HG03571 (cell line): ENCODE measurements around the gene SPRED2.
A peak's percentile ranks its signal among the peaks of the same experiment; 100 is the strongest.
"Not testable (repeated sequence)": the region's sequence is repeated elsewhere in the genome, so short reads cannot be mapped to it uniquely, and the experiment has no call there.

Experiments
- ATAC-seq: cut with Tn5 transposase; IDR thresholded peaks from one replicate; pipeline ENCODE4 v1.9.1; 2021; ENCODE audit not compliant: unreplicated experiment

SPRED2 gene

GRCh38 chr2:65345631-65346030, 86.8 kb downstream of the SPRED2 start:
- ATAC-seq, result no peak

DNA sequence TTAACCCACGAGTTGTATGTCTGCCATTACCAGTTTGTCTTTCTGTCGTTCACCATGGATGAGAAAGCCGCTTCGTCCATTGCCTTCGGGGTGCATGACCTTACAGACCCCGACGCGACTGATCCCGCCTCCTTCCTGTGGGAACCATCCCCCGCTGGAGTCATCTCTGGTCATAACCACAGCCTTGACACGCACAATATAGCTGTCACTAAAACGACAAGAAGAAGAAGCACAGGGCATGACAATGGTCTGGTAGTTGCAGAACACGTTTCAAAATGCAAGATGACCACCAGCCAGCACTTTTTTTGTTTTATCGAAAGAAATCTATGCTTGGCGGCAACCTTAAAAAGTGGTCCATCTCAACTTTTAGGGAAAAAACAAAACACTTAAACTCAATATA, 87.7 kb downstream of the SPRED2 start:
- no peak for ATAC-seq

DNA sequence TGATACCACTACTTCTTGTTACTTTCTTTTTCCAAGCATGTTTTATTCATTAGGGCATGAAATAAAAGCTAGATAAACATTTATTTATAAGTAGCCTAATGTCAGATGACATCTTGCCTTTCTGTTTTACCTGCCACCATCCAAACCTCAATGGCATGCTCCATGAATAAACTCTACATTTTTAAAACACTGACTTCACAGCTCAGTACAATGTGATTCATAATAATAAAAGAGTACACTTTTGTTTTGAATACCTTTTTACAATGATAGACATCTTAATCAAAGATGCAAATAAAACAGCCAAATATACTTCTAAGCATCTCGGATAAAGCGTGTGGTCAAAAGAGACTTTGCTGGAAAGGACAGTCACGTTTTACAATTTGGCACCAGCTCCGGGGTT, 88.2 kb downstream of the SPRED2 start:
- ATAC-seq, result no peak

- ATAC-seq, result no peak
Observed at GRCh38 chr2:65343386-65343785, 89.0 kb downstream of the SPRED2 start.

DNA sequence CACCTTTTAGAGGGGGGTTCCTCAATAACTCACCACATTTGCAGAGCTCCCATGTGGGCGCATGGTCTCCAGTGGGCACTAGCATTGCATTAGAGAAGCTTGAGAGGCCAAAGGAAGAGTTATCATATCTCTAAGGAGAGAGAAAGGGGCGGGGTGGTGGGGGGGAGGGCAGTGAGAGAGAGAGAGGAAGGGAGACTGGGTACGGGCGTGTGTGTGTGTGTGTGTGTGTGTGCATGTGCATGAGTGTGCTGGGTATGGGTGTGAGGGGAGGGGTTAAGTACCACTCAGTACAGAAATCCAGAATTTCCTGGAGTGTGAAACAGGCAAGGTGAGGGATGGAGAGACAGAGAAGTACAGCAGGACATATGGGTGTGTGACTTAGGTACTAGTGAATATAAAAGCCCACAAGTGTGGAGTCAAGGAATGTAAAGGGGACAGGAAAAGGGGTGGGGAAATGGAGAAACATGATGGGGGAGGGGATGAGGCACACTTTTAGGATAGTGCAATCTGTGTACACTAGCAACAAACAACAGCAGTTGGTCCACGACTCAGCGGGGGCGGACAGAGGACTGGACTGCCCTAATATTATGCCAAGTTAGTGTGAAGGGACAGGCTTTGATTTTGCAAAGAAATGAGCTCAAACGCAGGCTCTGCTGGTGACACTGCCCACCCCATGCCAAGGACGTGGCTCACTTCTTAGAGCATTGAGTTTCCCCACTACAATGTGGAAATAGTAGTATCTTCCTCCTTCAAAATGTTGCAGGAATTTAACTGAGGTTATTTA, 91.3 kb downstream of the SPRED2 start:
- no peak for ATAC-seq

- no peak for ATAC-seq
Observed at GRCh38 chr2:65339648-65340047, 92.8 kb downstream of the SPRED2 start.

DNA sequence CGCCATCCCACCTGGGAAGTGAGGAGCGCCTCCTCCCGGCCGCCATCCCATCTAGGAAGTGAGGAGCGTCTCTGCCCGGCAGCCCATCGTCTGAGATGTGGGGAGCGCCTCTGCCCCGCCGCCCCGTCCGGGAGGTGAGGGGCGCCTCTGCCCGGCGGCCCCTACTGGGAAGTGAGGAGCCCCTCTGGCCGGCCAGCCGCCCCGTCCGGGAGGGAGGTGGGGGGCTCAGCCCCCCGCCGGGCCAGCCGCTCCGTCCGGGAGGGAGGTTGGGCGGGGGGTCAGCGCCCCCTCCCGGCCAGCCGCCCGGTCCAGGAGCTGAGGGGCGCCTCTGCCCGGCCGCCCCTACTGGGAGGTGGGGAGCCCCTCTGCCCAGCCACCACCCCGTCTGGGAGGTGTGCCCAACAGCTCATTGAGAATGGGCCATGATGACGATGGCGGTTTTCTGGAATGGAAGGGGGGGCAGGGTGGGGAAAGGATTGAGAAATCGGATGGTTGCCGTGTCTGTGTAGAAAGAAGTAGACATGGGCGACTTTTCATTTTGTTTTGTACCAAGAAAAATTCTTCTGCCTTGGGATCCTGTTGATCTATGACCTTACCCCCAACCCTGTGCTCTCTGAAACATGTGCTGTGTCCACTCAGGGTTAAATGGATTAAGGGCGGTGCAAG, 93.4 kb downstream of the SPRED2 start:
- ATAC-seq, result not testable (repeated sequence)

GRCh38 chr2:65337915-65338314, 94.5 kb downstream of the SPRED2 start:
- not testable (repeated sequence) for ATAC-seq

- ATAC-seq, result no peak
Observed at GRCh38 chr2:65334714-65335113, 97.7 kb downstream of the SPRED2 start.

DNA sequence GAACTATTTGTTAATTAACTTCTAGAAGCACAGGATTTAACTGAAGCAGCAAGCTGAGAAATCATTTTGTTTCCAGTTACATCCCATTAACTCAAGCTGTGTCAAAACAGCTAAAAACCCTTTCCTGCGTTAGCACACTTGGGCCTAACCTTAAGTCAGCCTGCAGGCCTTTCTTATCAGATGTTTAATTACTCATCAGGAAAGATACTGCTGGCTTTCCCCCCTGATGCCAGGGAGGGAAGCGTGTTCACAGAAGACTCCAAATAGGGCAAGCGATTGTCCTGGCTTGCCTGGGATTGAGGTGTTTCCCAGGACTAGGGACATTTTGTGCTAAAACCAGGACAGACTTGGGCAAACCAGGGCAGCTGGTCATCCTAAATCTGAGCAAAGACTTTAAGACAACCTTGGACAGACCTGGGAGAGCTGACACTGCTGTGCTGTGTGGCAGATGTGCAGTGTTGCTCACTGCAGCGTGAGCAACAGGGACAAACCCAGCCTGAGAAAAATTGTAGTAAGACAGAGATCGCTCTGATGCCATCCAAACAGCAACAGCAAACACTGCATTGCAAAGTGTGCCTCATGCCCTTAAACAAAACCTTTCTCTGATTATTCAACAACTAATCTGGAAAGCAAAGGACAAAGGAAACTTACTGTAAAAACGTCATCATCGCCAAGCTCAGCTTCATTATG, 100.9 kb downstream of the SPRED2 start:
- ATAC-seq, result no peak

DNA sequence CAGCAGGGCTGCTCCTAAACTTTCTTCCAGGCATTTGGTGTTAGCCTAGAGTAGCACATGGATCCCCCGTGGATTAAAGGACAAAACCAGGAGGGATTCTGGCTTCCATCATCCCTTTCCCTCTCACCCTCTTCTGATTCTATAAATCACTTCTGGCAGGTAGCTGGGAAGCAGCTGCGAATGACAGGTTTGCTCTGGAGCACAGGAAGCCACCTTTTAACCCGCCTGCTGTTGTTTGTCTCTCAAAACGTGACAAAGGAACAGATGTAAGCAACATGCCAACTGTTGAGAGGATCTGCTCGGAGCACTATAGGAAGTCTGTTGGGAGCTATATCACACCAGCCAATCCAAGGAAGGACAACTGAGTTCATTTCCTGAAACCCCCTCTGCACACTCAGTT, 102.9 kb downstream of the SPRED2 start:
- no peak for ATAC-seq

DNA sequence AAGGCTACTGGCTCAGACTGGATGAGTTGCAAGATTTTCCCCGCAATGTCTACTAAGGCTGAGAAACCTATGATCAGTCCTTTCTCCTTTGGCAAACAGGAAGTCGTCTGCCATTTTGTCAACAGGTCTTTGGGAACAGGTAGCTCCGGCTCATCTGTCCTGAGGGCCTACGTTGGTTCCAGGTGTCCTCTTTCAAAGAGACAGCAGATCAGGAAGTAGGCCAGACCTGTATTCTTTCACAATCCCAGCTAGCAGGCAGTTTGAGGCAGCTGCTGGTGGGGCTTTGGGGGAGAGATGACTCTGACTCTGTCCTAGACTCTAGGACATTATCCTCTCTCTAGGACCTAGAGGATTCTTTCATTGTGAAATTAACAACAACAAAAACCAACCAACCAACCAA, 106.1 kb downstream of the SPRED2 start:
- no peak for ATAC-seq

DNA sequence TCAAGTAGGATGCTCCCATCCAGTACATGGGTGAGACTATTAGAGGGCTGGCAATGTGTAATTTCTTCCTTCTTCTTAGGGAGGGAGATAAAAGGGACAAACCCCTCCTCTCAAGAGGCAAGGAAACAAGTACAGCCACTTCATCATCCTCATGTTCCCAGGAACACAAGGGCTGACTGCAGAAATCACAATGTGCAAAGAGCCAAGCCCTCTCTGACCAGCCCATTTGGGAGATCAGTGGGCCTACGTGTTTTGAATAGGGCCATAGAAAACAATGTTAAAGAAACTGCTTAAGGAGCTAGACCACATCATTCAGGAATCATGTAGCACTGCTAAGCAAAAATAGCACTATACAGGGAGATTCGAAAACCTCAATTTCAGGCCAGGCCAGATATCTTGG, 107.3 kb downstream of the SPRED2 start:
- no peak for ATAC-seq

DNA sequence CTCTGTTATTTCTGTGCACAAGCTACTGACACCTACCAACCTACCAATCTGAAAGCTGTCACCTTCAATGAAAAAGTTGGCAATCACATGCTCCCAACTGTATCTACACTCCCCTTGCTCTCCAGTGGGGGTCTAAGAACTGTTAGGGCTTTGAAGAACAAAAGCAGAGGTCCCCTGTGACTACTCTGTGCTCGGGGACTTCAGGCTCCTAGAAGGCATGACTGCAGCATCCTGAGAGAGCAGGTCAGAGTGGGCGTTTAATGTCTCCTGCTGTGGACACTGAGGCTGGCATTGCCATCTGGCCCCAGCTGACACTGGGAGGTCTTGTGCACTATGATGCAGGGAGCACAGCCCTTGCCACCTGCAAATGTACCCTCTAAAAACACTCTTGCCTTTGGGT, 111.5 kb downstream of the SPRED2 start:
- no peak for ATAC-seq

- peak; percentile 72 for ATAC-seq
Observed at GRCh38 chr2:65320042-65320725, 112.2 kb downstream of the SPRED2 start.

GRCh38 chr2:65319674-65320041, 112.7 kb downstream of the SPRED2 start:
- ATAC-seq, result no peak

GRCh38 chr2:65319072-65319673, 113.2 kb downstream of the SPRED2 start:
- no peak for ATAC-seq

GRCh38 chr2:65317841-65318240, 114.6 kb downstream of the SPRED2 start:
- no peak for ATAC-seq

GRCh38 chr2:65317351-65317750, 115.0 kb downstream of the SPRED2 start:
- ATAC-seq, result not testable (repeated sequence)

DNA sequence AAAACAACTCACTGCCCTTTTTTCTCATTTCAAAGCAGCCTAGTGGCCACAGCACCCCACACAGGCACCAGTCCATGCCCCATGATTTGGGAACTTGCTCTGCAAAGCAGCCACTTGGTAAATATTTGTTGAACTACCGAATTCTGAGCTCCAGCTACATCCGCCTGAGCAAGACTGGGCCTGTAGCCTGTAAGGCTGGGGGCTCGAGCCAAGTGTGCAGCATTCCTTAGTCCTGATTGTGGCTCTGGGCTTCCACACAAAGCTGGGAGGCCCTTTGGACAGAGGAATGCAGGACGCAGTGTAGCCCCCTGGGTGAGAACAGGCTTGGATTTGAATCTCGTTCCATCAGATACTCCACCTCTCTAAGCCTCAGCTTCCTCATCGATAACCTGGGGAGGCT, 116.3 kb downstream of the SPRED2 start:
- no peak for ATAC-seq

- no peak for ATAC-seq
Observed at GRCh38 chr2:65314801-65315441, 117.5 kb downstream of the SPRED2 start.
